Chondrocyte (in vitro differentiated cells): ENCODE data around the gene CERK. TPM values are rescaled to one million over a fixed set of nuclear protein-coding genes. Genes with fewer than 3 reads are reported as not detected.
"Not testable (repeated sequence)": the region's sequence is repeated elsewhere in the genome, so short reads cannot be mapped to it uniquely, and the experiment has no call there.

ENCODE experiments used
- DNase-seq: peaks from one replicate; pipeline ENCODE4 v3.0.0; 2021; ENCODE audit warnings: mixed read lengths, low spot score
- H3K27ac Mint-ChIP-seq: one replicate; pipeline ENCODE4 v1.8.0; 2021; ENCODE audit warnings: mild to moderate bottlenecking, moderate library complexity, mixed read lengths; ENCODE audit not compliant: unreplicated experiment
- H3K27me3 Mint-ChIP-seq: 2 replicates; pipeline ENCODE4 v1.8.0; 2021; ENCODE audit warnings: low read depth, mixed read lengths
- H3K36me3 Mint-ChIP-seq: 2 replicates; pipeline ENCODE4 v1.8.0; 2021; ENCODE audit warnings: low read depth, mixed read lengths
- H3K4me1 Mint-ChIP-seq: 2 replicates; pipeline ENCODE4 v1.8.0; 2021; ENCODE audit warnings: low read depth, mild to moderate bottlenecking, mixed read lengths
- H3K4me3 Mint-ChIP-seq: one replicate; pipeline ENCODE4 v1.8.0; 2021; ENCODE audit warnings: mild to moderate bottlenecking, moderate library complexity, mixed read lengths; ENCODE audit not compliant: unreplicated experiment
- H3K9me3 Mint-ChIP-seq: 2 replicates; pipeline ENCODE4 v1.8.0; 2021; ENCODE audit warnings: low read depth, mixed read lengths
- CTCF ChIP-seq: fragments of 200-600 bp; sonication (generic); IDR thresholded peaks from 2 replicates; pipeline ENCODE4 v1.5.0; 2021; ENCODE audit warnings: antibody characterized with exemption, mild to moderate bottlenecking, moderate library complexity
- total RNA-seq: library from RNA; stranded (reverse); gene quantifications from 3 replicates; pipeline ENCODE4 v1.2.1, GENCODE V29; 2021

CERK gene
- total RNA-seq, 1 donor from 2014 or later: 28.8 TPM

- Mint-ChIP-seq H3K27me3 (no peaks in the 10 kb centered on the region), H3K9me3 (no peaks in the 10 kb centered on the region), H3K4me3 (peak overlapping the region; percentile 92), H3K27ac (peak overlapping the region; percentile 36), H3K4me1 (peaks cover 41% of the 10 kb centered on the region), H3K36me3 (no peaks in the 10 kb centered on the region)
- no peak for TF ChIP-seq CTCF
- DNase-seq: no peak
Observed at GRCh38 chr22:46737105-46737975, 712 bp downstream of the CERK start.

GRCh38 chr22:46736705-46737104 is 1.3 kb downstream of the CERK start:
- TF ChIP-seq CTCF: no peak
- no peaks in the 10 kb centered on the region for H3K36me3 Mint-ChIP-seq
- peak overlapping the region; percentile 17 for H3K27ac Mint-ChIP-seq
- H3K4me3 Mint-ChIP-seq: peak overlapping the region; percentile 92
- H3K9me3 Mint-ChIP-seq: no peaks in the 10 kb centered on the region
- DNase-seq: no peak
- H3K27me3 Mint-ChIP-seq: no peaks in the 10 kb centered on the region
- H3K4me1 Mint-ChIP-seq: peaks cover 44% of the 10 kb centered on the region

- peaks cover 2% of the 10 kb centered on the region for H3K36me3 Mint-ChIP-seq
- H3K27me3 Mint-ChIP-seq: no peaks in the 10 kb centered on the region
- H3K9me3 Mint-ChIP-seq: no peaks in the 10 kb centered on the region
- no peak overlapping the region for H3K27ac Mint-ChIP-seq
- H3K4me1 Mint-ChIP-seq: peaks cover 50% of the 10 kb centered on the region
- TF ChIP-seq CTCF: no peak
- no peak for DNase-seq
- H3K4me3 Mint-ChIP-seq: peak overlapping the region; percentile 92
Observed at GRCh38 chr22:46735747-46736608, 2.1 kb downstream of the CERK start.

- no peak for DNase-seq
Observed at GRCh38 chr22:46734830-46735453, 3.1 kb downstream of the CERK start.

GRCh38 chr22:46734213-46734722 is 3.8 kb downstream of the CERK start:
- H3K9me3 Mint-ChIP-seq, H3K27me3 Mint-ChIP-seq, H3K36me3 Mint-ChIP-seq, DNase-seq, H3K4me3 Mint-ChIP-seq: not testable (repeated sequence)
- Mint-ChIP-seq H3K27ac (peak overlapping the region; percentile 61), H3K4me1 (peaks cover 56% of the 10 kb centered on the region)

More at GRCh38 chr22:46734830-46735453, 3.1 kb downstream of the CERK start:
- Mint-ChIP-seq H3K27me3 (no peaks in the 10 kb centered on the region), H3K36me3 (peaks cover 2% of the 10 kb centered on the region), H3K4me3 (no peak overlapping the region), H3K27ac (peak overlapping the region; percentile 63), H3K4me1 (peaks cover 58% of the 10 kb centered on the region), H3K9me3 (no peaks in the 10 kb centered on the region)
- no peak for TF ChIP-seq CTCF
